ENCODE data around the gene CHST11. TPM values are rescaled to one million over a fixed set of nuclear protein-coding genes. Genes with fewer than 3 reads are reported as not detected.

Gene CHST11
- total RNA-seq, 2 donors from 2014 or later = 36.2 to 61.7 TPM

DNA sequence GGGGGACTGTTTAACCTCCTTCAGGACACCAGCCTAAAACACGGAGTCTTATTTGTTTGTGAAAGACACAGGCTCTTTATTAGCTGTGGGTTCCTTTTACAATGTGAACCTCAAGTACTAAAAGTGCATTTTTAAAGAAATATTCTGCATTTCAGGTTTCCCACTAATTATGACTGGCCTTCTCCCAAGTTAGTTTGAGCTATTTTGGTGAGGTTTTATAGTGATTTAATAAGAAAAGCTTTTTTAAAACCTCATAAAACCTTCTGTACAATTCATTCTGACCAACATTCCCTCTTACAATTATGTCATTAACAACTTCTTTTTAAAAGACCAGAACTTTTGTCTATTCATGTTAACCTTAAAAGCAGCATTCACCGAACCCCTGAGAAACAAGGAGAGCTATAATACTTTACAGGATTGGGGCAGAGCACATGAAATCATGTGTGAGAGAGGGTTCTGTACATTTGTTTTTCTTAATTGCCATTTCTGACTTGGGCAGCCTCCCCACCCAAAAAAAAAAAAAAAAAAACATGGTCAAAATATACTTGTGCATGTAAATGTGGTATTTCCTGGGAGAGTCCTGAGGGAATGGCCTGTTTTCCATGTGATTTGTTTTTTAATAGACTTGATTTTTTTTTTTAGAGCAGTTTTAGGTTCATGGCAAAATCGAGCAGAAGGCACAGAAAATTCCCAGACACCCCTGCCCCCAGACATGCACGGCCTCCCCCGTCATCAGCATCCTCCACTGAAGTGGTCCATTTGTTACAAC, 169.5 kb downstream of the CHST11 start:
- Mint-ChIP-seq H3K27me3 (no peaks in the 10 kb centered on the region), H3K36me3 (ENCODE audit: low read depth) (peaks cover 11% of the 10 kb centered on the region), H3K4me3 (no peak overlapping the region), H3K4me1 (peaks cover 18% of the 10 kb centered on the region), H3K27ac (peak overlapping the region; percentile 72), H3K9me3 (no peaks in the 10 kb centered on the region)
- no peak for ATAC-seq (replicated peaks)

DNA sequence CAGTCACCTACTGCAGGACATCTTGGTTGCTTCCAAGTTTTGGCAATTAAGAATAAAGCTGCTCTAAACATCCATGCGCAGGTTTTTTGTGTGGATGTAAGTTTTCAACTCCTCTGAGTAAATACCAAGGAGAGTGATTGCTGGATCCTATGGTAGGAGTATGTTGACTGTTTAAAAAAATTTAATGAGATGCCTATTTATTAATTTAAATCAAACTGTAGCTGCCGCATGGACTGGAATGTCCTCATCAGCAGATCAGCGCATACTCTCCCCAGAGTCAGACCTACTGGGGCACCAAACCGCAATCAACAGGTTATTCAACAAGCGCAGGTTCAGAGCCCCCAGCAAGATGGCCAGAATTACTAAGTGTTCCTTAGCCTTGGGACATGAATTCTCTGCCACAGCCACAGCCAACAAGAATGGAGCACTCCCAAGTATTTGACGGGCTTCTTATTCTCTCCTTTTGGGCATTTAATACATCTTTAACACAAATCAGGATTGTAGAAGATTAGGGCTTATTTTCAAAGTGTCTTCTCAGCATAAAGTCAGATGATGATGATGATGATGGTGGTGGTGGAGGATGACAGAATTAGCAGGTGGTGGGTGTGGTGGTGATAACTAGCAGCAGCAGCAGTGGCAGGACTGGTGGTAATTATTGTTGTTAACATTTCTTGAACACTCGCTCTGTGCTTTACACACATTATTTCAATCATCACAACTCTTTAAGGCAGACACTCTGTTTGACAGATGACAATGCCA, 170.7 kb downstream of the CHST11 start:
- Mint-ChIP-seq H3K27me3 (no peaks in the 10 kb centered on the region), H3K4me3 (no peak overlapping the region), H3K4me1 (peaks cover 20% of the 10 kb centered on the region), H3K27ac (no peak overlapping the region), H3K9me3 (no peaks in the 10 kb centered on the region), H3K36me3 (ENCODE audit: low read depth) (peaks cover 11% of the 10 kb centered on the region)
- no peak for ATAC-seq (replicated peaks)

DNA sequence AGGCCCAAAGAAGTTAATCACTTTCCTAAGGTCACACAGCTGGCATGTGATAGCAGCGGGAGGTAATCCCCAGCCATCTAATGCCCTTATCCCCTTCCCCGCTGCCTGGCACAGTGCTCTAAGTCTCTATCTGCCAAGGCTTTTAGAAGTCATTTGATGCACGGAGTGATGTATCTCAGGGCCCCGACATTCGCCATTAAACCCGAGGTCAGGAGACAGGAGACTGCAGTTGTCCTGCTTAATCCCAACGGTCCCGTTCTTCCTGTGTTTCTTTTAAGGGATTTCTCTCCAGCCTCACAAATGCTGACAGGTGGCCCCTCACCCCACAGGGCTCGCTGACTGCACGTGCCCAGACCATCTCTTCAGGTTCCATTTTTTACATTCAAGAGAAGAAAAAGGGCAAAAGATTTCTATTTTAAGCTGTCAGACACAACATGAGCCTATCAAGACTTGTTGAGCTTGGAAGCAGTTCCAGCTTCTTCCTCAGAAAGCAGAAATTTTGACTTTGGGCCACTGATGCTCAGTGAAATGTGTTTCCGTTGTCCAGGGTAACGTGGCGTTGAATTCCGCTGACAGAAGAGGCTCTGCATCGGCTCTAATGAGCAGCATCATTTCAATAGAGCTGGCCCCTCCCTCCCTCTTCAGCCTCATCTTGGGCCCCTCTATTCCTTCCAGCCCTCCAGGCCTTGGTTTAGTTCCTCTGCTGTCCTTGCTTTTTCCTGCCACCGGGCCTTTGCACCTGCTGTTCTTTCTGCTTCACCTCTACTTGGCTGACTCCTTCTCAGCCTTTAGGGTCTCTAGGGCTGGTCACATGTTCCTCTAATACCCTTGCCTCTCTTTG, 171.5 kb downstream of the CHST11 start:
- no peaks in the 10 kb centered on the region for H3K9me3 Mint-ChIP-seq
- ATAC-seq (replicated peaks) = no peak
- peaks cover 11% of the 10 kb centered on the region for H3K36me3 Mint-ChIP-seq (ENCODE audit: low read depth)
- no peaks in the 10 kb centered on the region for H3K27me3 Mint-ChIP-seq
- peaks cover 28% of the 10 kb centered on the region for H3K4me1 Mint-ChIP-seq
- H3K27ac Mint-ChIP-seq = peak overlapping the region; percentile 9
- H3K4me3 Mint-ChIP-seq = no peak overlapping the region

GRCh38 chr12:104628831-104629135, 172.0 kb downstream of the CHST11 start:
- peak overlapping the region; percentile 9 for H3K27ac Mint-ChIP-seq
- H3K9me3 Mint-ChIP-seq = no peaks in the 10 kb centered on the region
- peaks cover 26% of the 10 kb centered on the region for H3K4me1 Mint-ChIP-seq
- no peaks in the 10 kb centered on the region for H3K27me3 Mint-ChIP-seq
- no peak overlapping the region for H3K4me3 Mint-ChIP-seq
- peaks cover 14% of the 10 kb centered on the region for H3K36me3 Mint-ChIP-seq (ENCODE audit: low read depth)
- ATAC-seq (replicated peaks) = no peak

- no peak for ATAC-seq (replicated peaks)
- no peak overlapping the region for H3K4me3 Mint-ChIP-seq
- H3K36me3 Mint-ChIP-seq (ENCODE audit: low read depth) = peaks cover 18% of the 10 kb centered on the region
- H3K4me1 Mint-ChIP-seq = peaks cover 19% of the 10 kb centered on the region
- H3K27me3 Mint-ChIP-seq = no peaks in the 10 kb centered on the region
- peak overlapping the region; percentile 10 for H3K27ac Mint-ChIP-seq
- no peaks in the 10 kb centered on the region for H3K9me3 Mint-ChIP-seq
Observed at GRCh38 chr12:104630230-104630670, 173.5 kb downstream of the CHST11 start.

GRCh38 chr12:104631867-104632266, 175.1 kb downstream of the CHST11 start:
- H3K4me1 Mint-ChIP-seq = peaks cover 23% of the 10 kb centered on the region
- H3K4me3 Mint-ChIP-seq = no peak overlapping the region
- H3K36me3 Mint-ChIP-seq (ENCODE audit: low read depth) = peaks cover 9% of the 10 kb centered on the region
- no peak for ATAC-seq (replicated peaks)
- no peaks in the 10 kb centered on the region for H3K27me3 Mint-ChIP-seq
- H3K9me3 Mint-ChIP-seq = no peaks in the 10 kb centered on the region
- peak overlapping the region; percentile 82 for H3K27ac Mint-ChIP-seq

GRCh38 chr12:104632724-104633201, 176.0 kb downstream of the CHST11 start:
- peak overlapping the region; percentile 24 for H3K4me3 Mint-ChIP-seq
- peak overlapping the region; percentile 82 for H3K27ac Mint-ChIP-seq
- H3K36me3 Mint-ChIP-seq (ENCODE audit: low read depth) = peaks cover 6% of the 10 kb centered on the region
- no peaks in the 10 kb centered on the region for H3K9me3 Mint-ChIP-seq
- peaks cover 26% of the 10 kb centered on the region for H3K4me1 Mint-ChIP-seq
- H3K27me3 Mint-ChIP-seq = no peaks in the 10 kb centered on the region
- ATAC-seq (replicated peaks) = peak; percentile 84

GRCh38 chr12:104634044-104634443, 177.3 kb downstream of the CHST11 start:
- Mint-ChIP-seq H3K27me3 (no peaks in the 10 kb centered on the region), H3K9me3 (no peaks in the 10 kb centered on the region), H3K4me3 (peak overlapping the region; percentile 6), H3K36me3 (ENCODE audit: low read depth) (peaks cover 6% of the 10 kb centered on the region), H3K4me1 (peaks cover 29% of the 10 kb centered on the region), H3K27ac (peak overlapping the region; percentile 53)
- ATAC-seq (replicated peaks) = no peak

DNA sequence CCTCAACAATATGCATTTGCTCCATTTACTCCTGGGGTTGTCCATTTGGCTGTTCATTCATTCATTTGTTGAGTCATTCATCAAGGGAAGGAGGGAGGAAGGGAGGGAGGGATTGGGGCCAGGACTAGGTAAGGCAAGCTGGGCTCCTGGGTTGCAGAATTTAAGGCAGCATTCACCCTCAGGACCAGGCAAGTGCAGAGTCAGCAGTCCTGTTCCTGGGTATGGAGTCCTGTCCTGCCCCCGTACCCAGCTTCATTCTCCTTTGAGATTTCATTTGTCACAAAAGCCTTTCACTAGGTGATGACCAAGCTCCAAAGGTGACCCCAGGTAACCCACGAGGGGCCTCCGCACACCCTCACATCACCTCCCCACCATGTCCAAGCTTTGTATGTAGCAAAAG, 178.1 kb downstream of the CHST11 start:
- H3K27me3 Mint-ChIP-seq = no peaks in the 10 kb centered on the region
- H3K36me3 Mint-ChIP-seq (ENCODE audit: low read depth) = peaks cover 6% of the 10 kb centered on the region
- H3K27ac Mint-ChIP-seq = no peak overlapping the region
- no peaks in the 10 kb centered on the region for H3K9me3 Mint-ChIP-seq
- peaks cover 35% of the 10 kb centered on the region for H3K4me1 Mint-ChIP-seq
- H3K4me3 Mint-ChIP-seq = no peak overlapping the region
- ATAC-seq (replicated peaks) = no peak

DNA sequence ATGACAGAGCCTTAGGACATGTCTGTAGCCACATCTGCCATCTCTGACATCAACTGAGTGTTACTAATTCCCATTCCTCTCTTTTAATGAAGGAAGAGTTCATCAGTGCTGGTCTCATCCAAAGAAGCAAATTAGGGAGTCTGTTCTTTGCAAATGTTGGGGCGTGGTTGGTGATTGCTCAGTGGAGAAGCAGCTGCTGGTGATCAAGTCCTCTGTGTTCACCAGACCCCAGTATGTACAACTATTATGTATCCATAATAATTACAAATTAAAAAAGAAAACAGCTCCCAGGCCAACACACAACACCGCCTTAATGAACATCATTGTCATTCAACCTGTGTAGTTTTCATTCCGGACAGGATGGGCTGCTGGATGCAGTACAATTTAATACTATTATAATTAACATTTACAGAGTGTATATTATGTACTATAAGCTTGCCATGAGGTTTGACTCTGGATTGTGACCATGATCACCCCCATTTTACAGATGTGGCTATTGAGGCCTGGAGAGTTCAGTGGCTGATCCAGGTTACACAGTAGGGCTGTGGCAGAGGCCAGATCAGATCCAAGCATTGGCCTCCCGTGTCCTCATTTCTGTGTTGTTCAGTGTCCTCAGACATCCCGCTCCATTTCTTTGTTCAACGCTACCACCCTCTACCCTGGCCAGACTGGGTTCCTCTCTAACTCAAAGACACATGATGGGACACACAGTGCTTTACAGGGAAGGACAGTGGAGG, 179.0 kb downstream of the CHST11 start:
- H3K36me3 Mint-ChIP-seq (ENCODE audit: low read depth) = peaks cover 6% of the 10 kb centered on the region
- no peak overlapping the region for H3K4me3 Mint-ChIP-seq
- H3K4me1 Mint-ChIP-seq = peaks cover 35% of the 10 kb centered on the region
- H3K9me3 Mint-ChIP-seq = no peaks in the 10 kb centered on the region
- H3K27me3 Mint-ChIP-seq = no peaks in the 10 kb centered on the region
- ATAC-seq (replicated peaks) = no peak
- peak overlapping the region; percentile 6 for H3K27ac Mint-ChIP-seq

- Mint-ChIP-seq H3K36me3 (ENCODE audit: low read depth) (peaks cover 6% of the 10 kb centered on the region), H3K27me3 (no peaks in the 10 kb centered on the region), H3K27ac (peak overlapping the region; percentile 6), H3K9me3 (no peaks in the 10 kb centered on the region), H3K4me1 (peaks cover 35% of the 10 kb centered on the region), H3K4me3 (no peak overlapping the region)
- no peak for ATAC-seq (replicated peaks)
Observed at GRCh38 chr12:104636496-104636895, 179.7 kb downstream of the CHST11 start.

DNA sequence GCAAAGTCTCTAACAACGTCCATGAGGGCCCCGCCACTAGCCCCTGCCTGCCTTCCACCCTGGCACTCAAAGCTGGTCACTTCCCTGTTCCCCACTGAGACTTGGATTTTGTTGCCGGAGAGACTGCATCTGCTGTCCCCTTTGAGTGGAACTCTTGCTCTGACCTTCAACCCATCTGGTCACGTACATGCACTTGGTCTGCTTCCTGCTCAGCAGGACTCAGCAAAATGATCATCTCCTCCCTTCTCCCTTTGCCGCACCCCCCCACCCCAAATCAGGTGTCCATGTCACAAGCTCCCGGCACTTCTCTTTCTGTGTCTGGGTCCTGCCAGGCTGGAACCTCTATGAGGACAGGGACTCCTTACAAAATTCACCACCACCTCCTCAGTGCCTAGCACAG, 180.9 kb downstream of the CHST11 start:
- Mint-ChIP-seq H3K4me3 (peak overlapping the region; percentile 15), H3K4me1 (peaks cover 26% of the 10 kb centered on the region), H3K27me3 (no peaks in the 10 kb centered on the region), H3K36me3 (ENCODE audit: low read depth) (peaks cover 6% of the 10 kb centered on the region), H3K27ac (peak overlapping the region; percentile 53), H3K9me3 (no peaks in the 10 kb centered on the region)
- no peak for ATAC-seq (replicated peaks)

- no peaks in the 10 kb centered on the region for H3K27me3 Mint-ChIP-seq
- H3K27ac Mint-ChIP-seq = peak overlapping the region; percentile 53
- ATAC-seq (replicated peaks) = peak; percentile 24
- peak overlapping the region; percentile 15 for H3K4me3 Mint-ChIP-seq
- peaks cover 6% of the 10 kb centered on the region for H3K36me3 Mint-ChIP-seq (ENCODE audit: low read depth)
- peaks cover 22% of the 10 kb centered on the region for H3K4me1 Mint-ChIP-seq
- no peaks in the 10 kb centered on the region for H3K9me3 Mint-ChIP-seq
Observed at GRCh38 chr12:104638218-104638850, 181.6 kb downstream of the CHST11 start.

Measured in activated T-helper 17 cell treated with anti-CD3 and anti-CD28 coated beads, Interleukin-2, amount 50 U/mL, for 72 hours (primary cell).